GM18505 (cell line): ENCODE data around the gene KIF25.

Source experiments
- ATAC-seq: cut with Tn5 transposase; IDR thresholded peaks from one replicate; pipeline ENCODE4 v1.9.1; 2021; ENCODE audit not compliant: unreplicated experiment
- POLR2A ChIP-seq: IDR thresholded peaks from 4 replicates; pipeline ENCODE4 v1.6.1; 2011; ENCODE audit warnings: borderline replicate concordance; ENCODE audit not compliant: insufficient read depth, insufficient read length; ENCODE audit errors: extremely low read depth

The KIF25 gene

DNA sequence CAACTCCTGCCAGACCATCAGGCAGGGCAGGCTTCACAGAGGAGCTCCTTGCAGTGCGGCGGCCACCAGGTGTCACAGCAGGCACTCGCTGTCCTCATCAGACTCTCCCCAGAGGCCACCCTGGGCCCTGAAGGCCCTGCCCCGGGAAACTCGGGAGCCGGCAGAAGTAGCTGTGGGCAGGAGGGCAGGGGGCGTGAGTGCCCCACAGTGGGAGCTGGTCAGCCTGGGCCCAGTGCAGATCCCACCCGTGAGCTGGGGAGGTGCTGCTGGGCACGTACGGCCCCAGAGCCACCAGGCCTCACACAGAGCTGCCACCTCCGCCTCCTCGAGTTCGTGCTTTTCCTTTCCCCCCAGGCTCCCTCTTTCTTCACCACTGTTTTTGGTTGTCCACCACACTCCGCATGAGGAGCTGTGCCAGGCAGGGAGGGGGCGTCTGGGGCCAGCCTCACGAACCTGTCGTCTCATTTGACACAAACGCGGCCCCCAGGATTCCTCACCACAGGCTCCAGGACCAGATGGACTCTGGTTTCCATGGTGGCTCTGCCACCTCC is 47.7 kb downstream of the KIF25 start:
- no peak for TF ChIP-seq POLR2A
- ATAC-seq = no peak

GRCh38 chr6:168045706-168046620 is 48.5 kb downstream of the KIF25 start:
- no peak for TF ChIP-seq POLR2A

GRCh38 chr6:168046696-168047095 is 49.2 kb downstream of the KIF25 start:
- no peak for ATAC-seq

More at GRCh38 chr6:168045706-168046620, 48.5 kb downstream of the KIF25 start:
- ATAC-seq = no peak

DNA sequence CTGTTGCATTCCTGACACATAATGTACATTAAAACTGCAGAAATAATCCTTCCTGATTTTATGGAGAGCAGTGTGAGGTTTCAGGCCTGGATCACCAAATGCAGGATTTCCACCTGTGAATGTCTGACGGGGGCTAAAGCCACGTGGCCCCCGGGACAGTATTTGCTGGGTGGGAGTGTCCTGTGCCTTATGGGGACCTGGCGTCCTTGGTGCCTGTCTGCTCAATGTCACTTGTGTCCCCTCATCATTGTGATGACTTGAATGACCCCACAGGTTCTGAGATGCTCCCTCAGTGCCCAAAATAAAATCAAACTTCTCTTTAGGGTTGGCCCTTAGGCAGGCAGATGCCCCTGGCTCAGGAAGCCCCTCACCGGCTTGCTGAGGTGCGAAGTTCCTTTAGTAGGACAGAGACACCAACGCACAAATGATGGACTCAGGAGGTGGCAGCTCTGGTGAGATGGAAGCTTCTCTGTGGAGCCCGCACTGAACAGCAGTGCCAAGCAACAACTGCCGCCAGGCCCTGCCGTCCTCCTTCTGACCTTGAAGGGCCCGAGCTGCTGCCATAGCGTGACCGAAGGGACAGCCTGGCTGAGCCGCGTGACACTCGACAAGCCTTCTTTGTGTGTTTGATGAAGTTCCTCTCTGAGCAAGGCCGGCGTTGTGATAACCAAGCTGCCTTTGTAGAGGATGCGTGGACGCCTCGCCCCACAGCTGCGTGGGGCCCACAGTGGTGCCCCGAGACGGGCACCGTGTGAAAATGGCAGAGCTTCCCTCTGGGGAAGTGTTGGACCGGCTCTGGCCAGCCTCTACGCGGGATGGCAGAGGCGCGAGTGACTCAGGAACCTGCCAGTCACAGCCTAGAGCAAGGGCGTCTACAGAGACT is 50.6 kb downstream of the KIF25 start:
- ATAC-seq = no peak
- TF ChIP-seq POLR2A = no peak

More at GRCh38 chr6:168046696-168047095, 49.2 kb downstream of the KIF25 start:
- TF ChIP-seq POLR2A = no peak

GRCh38 chr6:168048724-168049025 is 51.2 kb downstream of the KIF25 start:
- no peak for TF ChIP-seq POLR2A
- no peak for ATAC-seq

DNA sequence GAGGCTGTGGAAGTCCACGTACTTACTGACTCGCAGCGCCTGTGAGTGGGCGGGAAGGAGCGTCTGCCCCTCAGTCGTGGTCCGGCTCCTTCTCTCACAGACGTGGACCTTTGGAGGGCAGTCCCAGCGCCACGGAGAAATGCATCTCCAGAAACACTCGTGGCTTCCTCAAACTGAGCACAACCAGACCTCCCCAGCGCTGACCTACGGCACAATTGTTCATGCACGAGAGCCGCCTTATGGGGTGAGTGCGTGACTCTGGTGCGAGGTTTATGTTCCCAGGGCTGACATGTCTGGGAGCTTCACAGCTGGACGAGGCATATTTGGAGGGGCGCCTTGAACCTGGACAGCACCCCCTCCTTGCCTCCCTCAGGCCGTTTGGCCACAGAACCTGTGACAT is 51.8 kb downstream of the KIF25 start:
- no peak for ATAC-seq
- no peak for TF ChIP-seq POLR2A

- ATAC-seq = no peak
- no peak for TF ChIP-seq POLR2A
Observed at GRCh38 chr6:168049706-168050224, 52.3 kb downstream of the KIF25 start.

GRCh38 chr6:168050225-168050880 is 52.9 kb downstream of the KIF25 start:
- no peak for ATAC-seq
- no peak for TF ChIP-seq POLR2A

DNA sequence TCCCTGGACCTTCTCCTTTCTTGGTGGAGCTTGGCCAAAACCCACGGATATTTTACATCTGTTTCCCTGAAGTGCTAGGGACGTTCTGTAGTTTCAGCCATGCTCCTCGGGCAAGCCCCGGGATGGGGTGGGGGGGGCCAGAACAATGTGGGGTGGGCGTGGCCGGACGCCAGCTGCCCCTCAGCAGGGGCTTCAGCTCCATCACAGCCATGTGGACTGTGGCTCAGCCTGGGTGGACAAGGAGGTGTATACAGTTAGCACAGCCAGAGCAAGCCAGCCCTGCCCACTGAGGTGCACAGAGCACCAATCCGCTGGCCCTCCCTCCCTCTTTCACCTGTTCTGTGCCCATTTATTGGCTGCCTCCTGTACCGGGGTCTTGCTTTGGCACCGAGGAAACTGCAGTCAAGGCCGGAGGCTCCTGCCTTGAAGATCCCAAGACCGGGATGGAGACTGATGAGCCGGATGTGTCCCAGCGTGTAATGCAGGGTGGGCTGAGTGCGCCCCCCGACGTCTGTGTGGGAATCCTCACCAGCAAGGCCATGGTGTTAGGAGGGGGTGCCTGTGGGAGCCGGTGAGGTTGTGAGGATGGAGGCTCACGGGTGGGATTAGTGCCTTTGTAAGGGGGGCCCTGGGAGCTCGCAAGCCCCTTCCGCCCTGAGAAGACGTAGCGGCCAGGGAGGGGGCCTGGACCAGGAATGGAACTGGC is 53.6 kb downstream of the KIF25 start:
- no peak for ATAC-seq
- TF ChIP-seq POLR2A = no peak

DNA sequence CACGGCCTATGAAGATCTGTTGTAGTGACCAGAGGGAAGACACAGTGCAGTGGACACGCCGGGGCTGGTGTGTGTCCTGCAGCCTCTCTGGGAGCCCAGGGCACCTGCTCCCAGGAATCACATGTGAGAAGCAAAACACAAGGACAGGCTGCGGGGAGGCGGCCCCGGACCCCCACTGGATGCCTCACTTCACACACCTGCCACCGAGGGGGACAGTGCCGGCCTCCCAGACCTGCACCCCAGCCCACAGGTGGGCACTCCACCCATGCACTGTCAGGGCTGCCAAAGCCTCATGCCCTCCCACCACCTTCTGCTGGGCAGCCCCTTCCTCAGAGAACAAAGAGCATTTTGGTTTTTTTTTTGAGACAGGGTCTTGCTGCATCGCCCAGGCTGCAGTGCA is 54.2 kb downstream of the KIF25 start:
- TF ChIP-seq POLR2A = no peak

GRCh38 chr6:168052291-168052891 is 54.9 kb downstream of the KIF25 start:
- ATAC-seq = no peak
- TF ChIP-seq POLR2A = no peak

More for the DNA sequence above, 54.2 kb downstream of the KIF25 start:
- no peak for ATAC-seq

- ATAC-seq = no peak
- no peak for TF ChIP-seq POLR2A
Observed at GRCh38 chr6:168053086-168053956, 55.9 kb downstream of the KIF25 start.
